HG03342 (cell line): ENCODE results near the gene POLR2I.

Source experiments
- ATAC-seq: cut with Tn5 transposase; IDR thresholded peaks from one replicate; pipeline ENCODE4 v1.9.1; 2021; ENCODE audit warnings: mild to moderate bottlenecking, moderate library complexity; ENCODE audit not compliant: unreplicated experiment

The POLR2I gene

GRCh38 chr19:36064826-36065225 is 49.8 kb downstream of the POLR2I start:
- ATAC-seq: no peak
